ENCODE measurements around the gene PDPN.

The PDPN gene

GRCh38 chr1:13573586-13573985, 10.0 kb upstream of the PDPN start:
- no peak for ATAC-seq
- TF ChIP-seq GLIS3 (CRISPR knock-in tag; IDR thresholded peaks at IDR 0.05) (no peak), ISL1 (CRISPR knock-in tag; IDR thresholded peaks at IDR 0.05) (no peak), TSHZ2 (CRISPR knock-in tag; IDR thresholded peaks at IDR 0.05) (no peak), POU6F1 (CRISPR knock-in tag; IDR thresholded peaks at IDR 0.05; ENCODE audit: borderline replicate concordance, low read depth) (no peak), SNAI2 (CRISPR knock-in tag; IDR thresholded peaks at IDR 0.05) (no peak), ESRRG (CRISPR knock-in tag; IDR thresholded peaks at IDR 0.05) (no peak), PPARA (CRISPR knock-in tag; IDR thresholded peaks at IDR 0.05; ENCODE audit: borderline replicate concordance) (no peak), ZNF565 (CRISPR knock-in tag; conservative IDR thresholded peaks at IDR 0.05; ENCODE audit: low read depth) (no peak)

GRCh38 chr1:13576926-13577325, 6.7 kb upstream of the PDPN start:
- no peak for TF ChIP-seq PPARA (CRISPR knock-in tag; IDR thresholded peaks at IDR 0.05; ENCODE audit: borderline replicate concordance)
- TF ChIP-seq ZNF565 (CRISPR knock-in tag; conservative IDR thresholded peaks at IDR 0.05; ENCODE audit: low read depth): no peak
- no peak for TF ChIP-seq BACH2 (CRISPR knock-in tag; IDR thresholded peaks at IDR 0.05; ENCODE audit: borderline replicate concordance)
- TF ChIP-seq POU6F1 (CRISPR knock-in tag; IDR thresholded peaks at IDR 0.05; ENCODE audit: borderline replicate concordance, low read depth): no peak
- no peak for TF ChIP-seq SNAI2 (CRISPR knock-in tag; IDR thresholded peaks at IDR 0.05)
- TF ChIP-seq RARB (CRISPR knock-in tag; IDR thresholded peaks at IDR 0.05): no peak
- no peak for TF ChIP-seq OSR1 (CRISPR knock-in tag; IDR thresholded peaks at IDR 0.05)
- TF ChIP-seq ESRRG (CRISPR knock-in tag; IDR thresholded peaks at IDR 0.05): no peak
- no peak for TF ChIP-seq CSRNP3 (CRISPR knock-in tag; IDR thresholded peaks at IDR 0.05)
- no peak for ATAC-seq

GRCh38 chr1:13577846-13578245, 5.8 kb upstream of the PDPN start:
- no peak for TF ChIP-seq PPARA (CRISPR knock-in tag; IDR thresholded peaks at IDR 0.05; ENCODE audit: borderline replicate concordance)
- TF ChIP-seq ZC3H10 (CRISPR knock-in tag; IDR thresholded peaks at IDR 0.05): no peak
- no peak for ATAC-seq

GRCh38 chr1:13581446-13581845, 2.2 kb upstream of the PDPN start:
- no peak for ATAC-seq
- no peak for TF ChIP-seq CSDC2 (CRISPR knock-in tag; IDR thresholded peaks at IDR 0.05)
- TF ChIP-seq RARB (CRISPR knock-in tag; IDR thresholded peaks at IDR 0.05): no peak
- no peak for TF ChIP-seq ZFP3 (CRISPR knock-in tag; IDR thresholded peaks at IDR 0.05)
- TF ChIP-seq ZNF565 (CRISPR knock-in tag; conservative IDR thresholded peaks at IDR 0.05; ENCODE audit: low read depth): no peak
- no peak for TF ChIP-seq ZFP30 (CRISPR knock-in tag; IDR thresholded peaks at IDR 0.05)
- TF ChIP-seq SNAI2 (CRISPR knock-in tag; IDR thresholded peaks at IDR 0.05): no peak
- no peak for TF ChIP-seq TCF4 (CRISPR knock-in tag; IDR thresholded peaks at IDR 0.05; ENCODE audit: borderline replicate concordance)
- no peak for TF ChIP-seq ARNTL (CRISPR knock-in tag; IDR thresholded peaks at IDR 0.05; ENCODE audit: borderline replicate concordance, low read depth)
- no peak for TF ChIP-seq ISL1 (CRISPR knock-in tag; IDR thresholded peaks at IDR 0.05)
- TF ChIP-seq ZNF70 (CRISPR knock-in tag; IDR thresholded peaks at IDR 0.05): no peak
- TF ChIP-seq ZNF8 (CRISPR knock-in tag; IDR thresholded peaks at IDR 0.05): no peak
- TF ChIP-seq BACH2 (CRISPR knock-in tag; IDR thresholded peaks at IDR 0.05; ENCODE audit: borderline replicate concordance): no peak
- no peak for TF ChIP-seq CSRNP3 (CRISPR knock-in tag; IDR thresholded peaks at IDR 0.05)
- no peak for TF ChIP-seq TOX (CRISPR knock-in tag; IDR thresholded peaks at IDR 0.05; ENCODE audit: borderline replicate concordance)
- no peak for TF ChIP-seq GLIS3 (CRISPR knock-in tag; IDR thresholded peaks at IDR 0.05)
- no peak for TF ChIP-seq PPARA (CRISPR knock-in tag; IDR thresholded peaks at IDR 0.05; ENCODE audit: borderline replicate concordance)

Measured in SK-N-SH treated with all-trans-retinoic acid at 6 μM for 48 hours (cell line).